IPS DF 19.7 (cell line): ENCODE measurements around the gene RBKS.
"Not testable (repeated sequence)": the region's sequence is repeated elsewhere in the genome, so short reads cannot be mapped to it uniquely, and the experiment has no call there.

Experiments
- DNase-seq: peaks from one replicate; pipeline ENCODE4 v3.0.0-alpha.2; 2013; ENCODE audit warnings: low read depth, low spot score

RBKS gene

GRCh38 chr2:27873091-27873490 is 17.1 kb downstream of the RBKS start:
- DNase-seq, result no peak

DNA sequence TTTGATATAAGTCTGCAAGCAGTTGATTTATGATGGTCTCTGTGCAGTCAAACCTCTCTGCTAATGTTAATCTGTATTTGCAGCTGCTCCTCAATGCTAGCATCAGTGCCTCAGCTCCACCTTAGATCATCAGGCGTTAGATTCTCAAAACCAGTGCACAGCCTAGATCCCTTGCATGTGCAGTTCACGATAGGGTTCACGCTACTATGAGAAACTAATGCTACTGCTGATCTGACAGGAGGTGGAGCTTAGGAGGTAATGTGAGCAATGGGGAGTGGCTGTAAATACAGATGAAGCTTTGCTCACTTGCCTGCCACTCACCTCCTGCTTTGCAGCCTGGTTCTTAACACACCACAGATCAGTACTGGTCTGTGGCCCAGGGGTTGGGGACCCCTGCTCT is 18.4 kb downstream of the RBKS start:
- DNase-seq, result no peak

- no peak for DNase-seq
Measured at GRCh38 chr2:27870724-27871123, 19.5 kb downstream of the RBKS start.

DNA sequence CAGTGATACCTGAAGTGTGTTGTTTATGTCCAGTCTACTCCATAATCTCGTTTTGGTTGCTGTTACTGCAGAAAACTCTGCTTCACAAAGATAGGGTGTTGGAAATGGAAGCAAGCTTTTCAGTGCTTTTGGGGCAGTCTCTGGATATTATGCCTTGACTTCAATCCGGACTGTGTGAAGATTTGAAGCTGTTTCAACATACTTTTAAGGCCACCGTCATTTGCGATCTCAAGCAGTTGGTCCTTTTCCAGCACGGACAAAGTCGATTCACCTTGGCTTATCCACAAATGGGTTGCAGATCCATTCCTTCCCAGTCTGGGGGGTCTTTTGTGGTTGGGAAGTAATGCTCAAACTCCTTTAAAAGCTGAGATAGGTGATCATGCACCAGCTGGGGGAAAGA is 20.4 kb downstream of the RBKS start:
- DNase-seq, result no peak

- no peak for DNase-seq
Measured at GRCh38 chr2:27866237-27866636, 23.9 kb downstream of the RBKS start.

GRCh38 chr2:27863955-27864354 is 26.2 kb downstream of the RBKS start:
- not testable (repeated sequence) for DNase-seq

- DNase-seq, result no peak
Measured at GRCh38 chr2:27863146-27863545, 27.0 kb downstream of the RBKS start.

GRCh38 chr2:27860111-27860510 is 30.1 kb downstream of the RBKS start:
- DNase-seq, result no peak

DNA sequence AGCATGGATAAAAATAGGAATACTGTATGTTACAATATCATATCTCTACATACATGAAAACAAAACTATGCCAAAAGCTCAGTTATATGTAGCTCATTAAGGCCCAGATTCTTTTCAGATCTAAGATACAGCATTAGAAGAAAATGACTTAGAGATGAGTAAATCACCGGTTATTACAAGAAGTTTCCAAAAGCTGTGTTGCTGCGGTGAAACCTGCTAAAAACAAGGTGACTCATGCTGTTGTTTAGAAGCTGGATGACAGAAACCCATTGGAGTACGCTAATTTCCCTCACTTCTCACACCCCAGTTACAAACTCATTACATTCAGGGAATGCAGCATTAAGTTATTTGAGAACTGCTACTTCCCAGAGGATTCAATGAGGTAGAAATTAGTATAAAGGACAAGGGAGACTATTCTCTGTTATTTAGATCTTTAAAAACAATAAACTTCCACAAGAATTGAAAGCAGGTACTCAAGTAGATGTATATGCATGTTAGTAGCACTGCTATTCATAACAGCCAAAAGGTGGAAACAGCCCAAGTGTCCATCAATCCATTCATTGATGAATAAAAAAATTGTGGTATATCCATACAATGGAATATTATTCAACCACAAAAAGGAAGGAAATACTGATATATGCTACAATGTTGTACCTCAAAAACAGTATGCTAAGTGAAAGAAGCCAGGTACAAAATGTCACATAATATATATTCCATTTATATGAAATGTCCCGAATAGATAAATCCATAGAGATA is 32.6 kb downstream of the RBKS start:
- no peak for DNase-seq

DNA sequence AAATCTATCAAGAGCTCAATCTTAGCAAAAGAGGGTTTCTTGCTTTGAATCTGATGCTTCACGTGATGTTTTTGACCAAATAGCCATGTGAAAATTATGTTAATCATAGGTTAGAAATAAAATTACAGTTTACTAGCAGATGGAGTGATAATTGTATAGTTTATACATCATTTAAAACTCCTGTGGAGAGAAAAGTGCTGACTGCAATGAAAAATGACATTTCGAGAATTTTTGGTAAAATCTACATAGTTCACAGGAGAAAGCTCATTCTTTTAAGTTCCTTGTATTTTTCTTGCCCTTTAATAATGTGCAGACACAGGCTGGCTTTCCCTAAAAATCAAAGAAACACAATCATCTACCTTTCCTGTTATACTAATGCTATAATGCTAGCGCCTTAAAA is 33.2 kb downstream of the RBKS start:
- DNase-seq, result no peak

GRCh38 chr2:27856386-27856785 is 33.8 kb downstream of the RBKS start:
- DNase-seq, result no peak

- no peak for DNase-seq
Measured at GRCh38 chr2:27855476-27855875, 34.7 kb downstream of the RBKS start.

- DNase-seq, result no peak
Measured at GRCh38 chr2:27854229-27854862, 35.8 kb downstream of the RBKS start.

DNA sequence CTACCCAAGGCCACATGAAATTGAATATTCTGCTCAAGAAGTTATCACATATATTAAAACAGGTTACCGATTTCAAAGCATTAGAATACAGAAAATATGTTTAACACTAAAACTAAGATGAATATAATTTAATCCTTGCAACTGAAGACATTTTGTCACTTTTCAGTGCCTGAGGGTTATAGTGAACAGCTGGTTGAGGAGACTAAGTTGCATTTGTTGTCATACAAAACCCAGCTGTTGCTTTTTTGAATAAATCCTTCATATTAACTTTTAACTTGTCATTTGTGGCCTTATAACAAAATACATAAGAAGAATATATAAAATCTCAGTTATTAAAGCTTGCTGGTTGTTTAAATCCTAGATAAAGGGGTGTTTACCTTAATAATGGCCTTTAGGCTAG is 37.5 kb downstream of the RBKS start:
- no peak for DNase-seq

GRCh38 chr2:27849558-27850205 is 40.5 kb downstream of the RBKS start:
- no peak for DNase-seq

DNA sequence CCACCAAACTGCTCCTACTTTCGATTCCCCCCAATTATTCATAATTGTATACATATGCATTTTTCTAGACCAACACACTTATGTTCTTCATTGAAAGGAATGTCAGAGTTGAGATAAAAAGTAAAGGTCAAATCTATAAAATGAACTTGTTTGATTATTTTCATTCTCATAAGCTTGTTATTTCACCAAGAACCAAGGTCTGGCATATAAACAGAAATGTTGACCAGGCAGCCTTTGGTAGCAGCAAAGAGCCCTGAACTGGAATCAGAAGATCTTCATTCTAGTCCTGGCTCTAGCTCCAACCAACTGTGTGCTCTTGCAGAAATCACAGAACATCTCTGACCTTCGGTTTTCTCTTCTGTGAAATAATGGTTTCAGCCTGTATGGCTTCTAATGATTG is 42.9 kb downstream of the RBKS start:
- no peak for DNase-seq

DNA sequence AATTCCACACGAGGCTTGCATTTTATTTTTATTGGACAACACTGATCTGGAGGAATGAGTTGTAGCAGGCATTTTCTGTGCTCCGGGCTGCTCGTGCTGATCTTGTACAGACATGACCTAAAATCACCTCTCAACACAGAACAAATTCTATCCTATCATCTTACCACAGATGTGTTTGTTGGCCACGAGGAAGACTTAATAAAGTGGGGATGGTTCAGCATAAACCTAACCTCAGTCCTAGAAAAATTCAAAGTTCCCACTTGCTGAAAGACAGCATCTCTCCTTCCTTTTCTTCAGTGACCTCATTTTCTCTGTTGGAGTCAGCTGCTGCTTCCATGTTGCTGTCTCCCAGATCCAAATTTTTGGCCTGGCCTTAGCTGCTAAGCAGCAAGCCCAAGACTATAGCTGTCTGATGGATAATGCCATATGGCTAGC is 45.3 kb downstream of the RBKS start:
- no peak for DNase-seq

- DNase-seq, result no peak
Measured at GRCh38 chr2:27843992-27844391, 46.2 kb downstream of the RBKS start.

DNA sequence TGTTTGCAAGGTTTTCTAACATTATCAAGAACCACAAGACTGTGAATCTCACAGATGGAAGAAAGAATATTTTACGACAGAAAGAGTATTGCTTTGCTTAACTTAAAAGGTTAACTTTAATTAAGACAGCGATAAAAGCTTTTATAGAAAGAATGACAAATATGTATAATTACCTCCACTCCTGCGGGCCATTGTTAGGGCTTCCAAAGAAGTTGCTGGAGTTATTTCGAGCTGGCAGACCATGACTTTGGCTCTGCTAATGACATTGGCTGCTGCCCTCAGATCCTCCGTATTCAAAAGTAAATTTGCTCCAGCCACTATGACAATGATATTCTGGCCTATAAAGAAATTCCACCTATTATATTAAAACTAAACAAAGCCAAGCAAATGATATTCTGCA is 47.3 kb downstream of the RBKS start:
- DNase-seq, result no peak

DNA sequence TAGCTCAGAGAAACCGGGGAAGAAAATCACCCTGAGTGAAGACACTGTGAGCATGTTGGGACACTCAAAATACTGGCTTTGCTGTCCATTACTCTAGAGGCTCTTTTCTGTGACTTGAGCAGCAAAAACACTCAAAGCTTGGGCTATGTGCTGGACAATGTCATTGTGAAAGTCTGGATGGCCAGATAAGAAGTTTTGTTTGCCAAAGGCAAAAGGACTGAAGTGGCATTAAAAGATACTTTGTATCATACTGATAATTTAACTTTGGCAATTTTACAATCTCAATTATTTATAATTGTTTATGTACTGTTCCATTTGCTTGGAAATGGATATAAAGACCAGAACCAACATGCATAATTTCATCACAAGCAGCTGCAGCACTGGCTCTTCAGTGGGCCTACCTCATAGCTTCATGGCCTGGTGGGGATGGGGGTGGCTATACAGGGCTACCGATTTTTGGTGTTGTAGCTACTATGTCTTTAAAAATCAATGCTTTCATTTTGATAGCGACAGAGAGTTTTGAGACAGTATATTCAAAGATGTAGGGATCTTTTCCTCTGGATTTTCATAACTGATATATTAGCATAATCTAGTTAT is 51.1 kb downstream of the RBKS start:
- no peak for DNase-seq

DNA sequence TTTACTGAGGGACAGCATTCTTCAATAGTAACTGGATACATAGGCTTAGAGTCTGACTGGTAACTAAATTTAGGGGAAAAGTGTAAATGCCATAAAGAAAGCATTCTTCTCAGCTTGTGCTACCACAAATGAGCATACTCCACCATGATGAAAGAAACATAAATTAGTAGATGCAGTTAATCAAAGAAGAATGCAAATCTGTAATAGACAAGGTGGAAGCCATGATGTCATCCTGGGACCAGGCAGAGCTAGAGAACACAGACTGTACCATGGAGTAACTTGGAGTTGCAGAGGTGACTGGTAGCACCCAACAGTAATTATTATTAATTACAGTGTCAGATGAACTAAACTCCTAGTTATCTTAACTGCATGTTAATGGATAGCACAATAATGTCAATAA is 51.7 kb downstream of the RBKS start:
- DNase-seq, result no peak

GRCh38 chr2:27833931-27834330 is 56.3 kb downstream of the RBKS start:
- no peak for DNase-seq

- no peak for DNase-seq
Measured at GRCh38 chr2:27832396-27832795, 57.8 kb downstream of the RBKS start.
